Muscle layer of colon (tissue), 2 donors: Measurements from ENCODE around the gene C5orf63.
"Not testable (repeated sequence)": the region's sequence is repeated elsewhere in the genome, so short reads cannot be mapped to it uniquely, and the experiment has no call there.

Source experiments
- H3K27ac ChIP-seq: one replicate; pipeline ENCODE4 v1.7.0; 2013; ENCODE audit warnings: low read depth, mild to moderate bottlenecking, low read length, moderate library complexity
- H3K27me3 ChIP-seq, 2 donors: one replicate each; pipeline ENCODE4 v1.7.0; 2013; ENCODE audit warnings: low read length in 2 of 2, mild to moderate bottlenecking in 2 of 2; ENCODE audit not compliant: insufficient read depth in 2 of 2, control insufficient read depth in 1 of 2
- H3K36me3 ChIP-seq: one replicate; pipeline ENCODE4 v1.7.0; 2013; ENCODE audit warnings: mild to moderate bottlenecking, low read length; ENCODE audit not compliant: insufficient read depth
- H3K4me1 ChIP-seq: one replicate; pipeline ENCODE4 v1.7.0; 2013; ENCODE audit warnings: mild to moderate bottlenecking, low read length; ENCODE audit not compliant: insufficient read depth
- H3K4me3 ChIP-seq, 2 donors: one replicate each; pipeline ENCODE4 v1.7.0; 2013; ENCODE audit warnings: low read length in 2 of 2, low read depth in 1 of 2, mild to moderate bottlenecking in 1 of 2, moderate library complexity in 1 of 2
- H3K9ac ChIP-seq: one replicate; pipeline ENCODE4 v1.7.0; 2013; ENCODE audit warnings: low read length
- H3K9me3 ChIP-seq: one replicate; pipeline ENCODE4 v1.7.0; 2013; ENCODE audit warnings: mild to moderate bottlenecking, low read length
- donor health status: abdominal sarcoma.
- donor health status: Adenocarcinoma of cecum.

The C5orf63 gene

GRCh38 chr5:127072861-127073846, at the start of gene C5orf63:
C5orf63 (minus strand) TSS chr5:127073502; CDS start chr5:127058995, 14,507 bp downstream.
- H3K4me1 ChIP-seq = peaks cover 4% of the 10 kb centered on the region
- H3K4me3 ChIP-seq = peak within 1 kb of the TSS; percentile 59 to 79
- peak within 1 kb of the TSS; percentile 28 for H3K9ac ChIP-seq
- no peaks in the 10 kb centered on the region for H3K9me3 ChIP-seq
- no peaks in the 10 kb centered on the region for H3K36me3 ChIP-seq
- H3K27ac ChIP-seq = peak within 1 kb of the TSS; percentile 31
- no peaks in the 10 kb centered on the region for H3K27me3 ChIP-seq

GRCh38 chr5:127112347-127112864, 39.1 kb upstream of the C5orf63 start:
- Histone ChIP-seq H3K9me3 (no peaks in the 10 kb centered on the region), H3K27me3 (no peaks in the 10 kb centered on the region), H3K36me3 (no peaks in the 10 kb centered on the region), H3K4me1 (no peaks in the 10 kb centered on the region), H3K4me3 (no peak overlapping the region), H3K27ac (no peak overlapping the region), H3K9ac (no peak overlapping the region)

- no peak overlapping the region for H3K27ac ChIP-seq
- H3K9ac ChIP-seq = no peak overlapping the region
Observed at GRCh38 chr5:127111112-127111511, 37.8 kb upstream of the C5orf63 start.

DNA sequence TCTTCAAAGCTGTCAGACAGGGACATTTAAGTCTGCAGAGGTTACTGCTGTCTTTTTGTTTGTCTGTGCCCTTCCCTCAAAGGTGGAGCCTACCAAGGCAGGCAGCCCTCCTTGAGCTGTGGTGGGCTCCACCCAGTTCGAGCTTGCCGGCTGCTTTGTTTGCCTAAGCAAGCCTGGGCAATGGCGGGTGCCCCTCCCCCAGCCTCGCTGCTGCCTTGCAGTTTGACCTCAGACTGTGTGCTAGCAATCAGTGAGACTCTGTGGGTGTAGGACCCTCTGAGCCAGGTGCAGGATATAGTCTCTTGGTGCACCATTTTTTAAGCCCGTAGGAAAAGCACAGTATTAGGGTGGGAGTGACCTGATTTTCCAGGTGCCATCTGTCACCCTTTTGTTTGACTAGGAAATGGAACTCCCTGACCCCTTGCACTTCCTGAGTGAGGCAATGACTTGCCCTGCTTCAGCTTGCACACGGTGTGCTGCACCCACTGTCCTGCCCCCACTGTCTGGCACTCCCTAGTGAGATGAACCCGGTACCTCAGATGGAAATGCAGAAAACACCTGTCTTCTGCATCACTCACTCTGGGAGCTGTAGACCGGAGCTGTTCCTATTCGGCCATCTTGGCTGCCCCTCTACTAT, 35.4 kb upstream of the C5orf63 start:
- H3K9me3 ChIP-seq, H3K27ac ChIP-seq, H3K9ac ChIP-seq, H3K4me1 ChIP-seq, H3K4me3 ChIP-seq, H3K27me3 ChIP-seq, H3K36me3 ChIP-seq: not testable (repeated sequence)

More at GRCh38 chr5:127111112-127111511, 37.8 kb upstream of the C5orf63 start:
- Histone ChIP-seq H3K27me3 (no peaks in the 10 kb centered on the region), H3K4me1 (no peaks in the 10 kb centered on the region), H3K4me3 (no peak overlapping the region), H3K36me3 (no peaks in the 10 kb centered on the region), H3K9me3 (no peaks in the 10 kb centered on the region)

DNA sequence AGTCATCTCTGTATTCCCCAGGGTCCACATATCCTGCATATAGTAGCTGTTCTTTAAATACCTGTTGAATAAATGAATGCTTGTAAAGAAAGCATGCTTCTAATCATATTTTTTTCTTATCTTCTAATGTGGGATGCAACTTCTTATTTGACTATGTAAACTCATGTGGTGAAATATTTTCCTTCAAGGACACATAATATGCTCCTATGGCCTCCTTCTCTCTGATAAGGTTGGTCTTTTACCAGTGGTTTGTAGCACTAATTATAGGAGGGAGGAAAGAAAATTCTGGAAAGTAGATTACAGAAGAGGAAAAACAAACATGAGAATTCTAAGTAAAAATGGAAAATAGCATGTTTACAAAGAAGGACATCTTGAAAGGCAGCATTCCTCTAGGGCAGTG, 28.6 kb upstream of the C5orf63 start:
- Histone ChIP-seq H3K4me3 (no peak overlapping the region), H3K9ac (no peak overlapping the region), H3K9me3 (no peaks in the 10 kb centered on the region), H3K27me3 (no peaks in the 10 kb centered on the region), H3K4me1 (no peaks in the 10 kb centered on the region), H3K27ac (no peak overlapping the region), H3K36me3 (no peaks in the 10 kb centered on the region)

DNA sequence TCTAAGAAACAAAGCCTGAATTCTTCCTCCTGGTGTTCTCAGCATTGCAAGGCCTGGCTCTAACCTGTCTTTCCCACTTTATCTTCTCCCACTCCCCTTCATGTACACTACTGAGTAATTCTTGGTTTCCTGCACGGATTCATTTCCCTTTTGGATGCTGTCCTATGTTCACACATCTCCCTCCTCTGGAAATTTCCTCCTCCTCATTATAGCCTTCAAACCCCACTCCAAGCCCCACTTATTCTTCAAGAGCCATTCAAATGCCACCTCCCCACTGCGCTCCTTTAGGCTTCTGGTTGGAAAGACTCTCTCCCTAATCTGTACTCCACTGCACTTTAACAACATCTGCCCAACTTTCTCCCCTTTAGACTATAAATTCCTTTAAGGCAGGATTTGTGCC, 28.2 kb upstream of the C5orf63 start:
- H3K36me3 ChIP-seq = no peaks in the 10 kb centered on the region
- no peaks in the 10 kb centered on the region for H3K9me3 ChIP-seq
- H3K27ac ChIP-seq = no peak overlapping the region
- no peaks in the 10 kb centered on the region for H3K4me1 ChIP-seq
- H3K4me3 ChIP-seq = no peak overlapping the region
- H3K9ac ChIP-seq = no peak overlapping the region
- no peaks in the 10 kb centered on the region for H3K27me3 ChIP-seq

DNA sequence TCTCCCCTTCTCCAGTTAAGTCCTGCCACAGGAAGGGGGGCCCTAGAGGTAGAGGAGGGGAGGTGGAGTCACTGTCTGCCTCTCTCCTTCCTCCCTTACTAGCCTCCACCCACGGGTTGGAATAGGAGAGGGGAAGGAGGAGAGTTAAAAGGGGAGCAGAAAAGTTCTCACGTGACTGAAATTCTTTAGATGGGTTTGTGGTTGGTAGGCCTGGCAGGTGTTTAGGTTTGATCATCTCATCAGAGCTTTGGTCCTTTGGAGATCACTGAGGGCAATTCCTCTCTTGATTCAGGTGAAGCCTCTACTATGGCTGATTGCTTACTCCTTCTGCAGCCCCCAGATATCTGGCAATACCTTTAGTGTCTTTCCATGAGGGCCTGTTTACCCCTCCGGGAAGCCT, 24.9 kb upstream of the C5orf63 start:
- no peaks in the 10 kb centered on the region for H3K36me3 ChIP-seq
- no peaks in the 10 kb centered on the region for H3K9me3 ChIP-seq
- H3K4me3 ChIP-seq = no peak overlapping the region
- no peak overlapping the region for H3K9ac ChIP-seq
- no peak overlapping the region for H3K27ac ChIP-seq
- H3K27me3 ChIP-seq = no peaks in the 10 kb centered on the region
- no peaks in the 10 kb centered on the region for H3K4me1 ChIP-seq

DNA sequence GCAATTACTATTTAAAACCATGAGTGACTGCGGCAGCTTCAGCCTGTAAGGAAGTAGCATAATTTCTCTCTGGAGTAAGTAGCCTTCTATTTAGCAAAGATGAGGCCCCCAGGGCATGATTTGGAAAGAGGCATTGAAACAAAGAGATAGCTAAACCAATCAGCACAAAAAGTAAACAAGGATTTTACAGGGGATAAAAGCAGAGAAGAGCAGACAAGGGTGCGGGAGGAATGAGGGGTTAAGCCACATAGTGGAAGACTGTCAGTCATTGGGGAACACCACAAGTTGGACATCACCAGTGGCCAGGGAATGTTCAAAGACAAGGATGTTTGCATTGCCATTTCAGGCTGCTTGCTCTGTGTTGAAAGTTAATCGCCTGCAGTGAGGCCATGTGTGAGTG, 24.0 kb upstream of the C5orf63 start:
- Histone ChIP-seq H3K9ac (no peak overlapping the region), H3K27me3 (no peaks in the 10 kb centered on the region), H3K36me3 (no peaks in the 10 kb centered on the region), H3K9me3 (no peaks in the 10 kb centered on the region), H3K4me3 (no peak overlapping the region), H3K4me1 (no peaks in the 10 kb centered on the region), H3K27ac (no peak overlapping the region)

GRCh38 chr5:127096328-127096993, 23.2 kb upstream of the C5orf63 start:
- H3K27me3 ChIP-seq = no peaks in the 10 kb centered on the region
- H3K36me3 ChIP-seq = no peaks in the 10 kb centered on the region
- no peak overlapping the region for H3K9ac ChIP-seq
- H3K4me1 ChIP-seq = no peaks in the 10 kb centered on the region
- H3K4me3 ChIP-seq = no peak overlapping the region
- no peaks in the 10 kb centered on the region for H3K9me3 ChIP-seq
- no peak overlapping the region for H3K27ac ChIP-seq

DNA sequence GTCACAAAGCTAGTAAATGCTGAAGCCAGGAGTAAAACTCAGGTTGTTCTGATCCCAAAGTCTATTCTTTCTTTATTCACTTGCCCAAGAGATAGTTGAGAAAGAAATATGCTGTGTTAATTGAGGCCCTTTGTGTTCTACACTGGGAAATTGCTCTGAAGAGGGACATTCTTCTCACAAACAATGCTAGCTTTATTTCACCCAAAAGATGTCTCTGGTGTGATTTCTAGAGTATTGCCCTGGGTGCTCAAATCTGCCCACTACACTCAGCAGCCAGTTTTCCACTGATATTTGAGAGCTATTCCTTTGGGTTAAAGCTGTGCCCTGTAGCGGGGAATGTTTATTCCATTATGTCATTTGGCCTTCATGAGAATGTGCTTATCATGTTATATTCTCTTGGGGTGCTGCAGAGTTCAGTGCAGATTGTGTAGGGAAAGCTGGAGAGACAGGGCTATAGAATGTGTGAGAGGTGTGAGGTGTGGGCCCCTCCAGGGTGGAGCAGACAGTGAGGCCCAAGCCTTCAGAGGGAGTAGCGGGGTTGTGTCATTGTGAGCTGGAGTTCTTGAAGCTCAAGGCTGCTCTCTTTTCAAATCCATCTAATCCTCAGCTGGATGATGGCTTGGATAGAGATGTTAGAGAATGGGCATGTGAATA, 21.0 kb upstream of the C5orf63 start:
- no peaks in the 10 kb centered on the region for H3K4me1 ChIP-seq
- no peaks in the 10 kb centered on the region for H3K27me3 ChIP-seq
- H3K4me3 ChIP-seq = no peak overlapping the region
- no peaks in the 10 kb centered on the region for H3K9me3 ChIP-seq
- H3K9ac ChIP-seq = no peak overlapping the region
- no peaks in the 10 kb centered on the region for H3K36me3 ChIP-seq
- no peak overlapping the region for H3K27ac ChIP-seq

DNA sequence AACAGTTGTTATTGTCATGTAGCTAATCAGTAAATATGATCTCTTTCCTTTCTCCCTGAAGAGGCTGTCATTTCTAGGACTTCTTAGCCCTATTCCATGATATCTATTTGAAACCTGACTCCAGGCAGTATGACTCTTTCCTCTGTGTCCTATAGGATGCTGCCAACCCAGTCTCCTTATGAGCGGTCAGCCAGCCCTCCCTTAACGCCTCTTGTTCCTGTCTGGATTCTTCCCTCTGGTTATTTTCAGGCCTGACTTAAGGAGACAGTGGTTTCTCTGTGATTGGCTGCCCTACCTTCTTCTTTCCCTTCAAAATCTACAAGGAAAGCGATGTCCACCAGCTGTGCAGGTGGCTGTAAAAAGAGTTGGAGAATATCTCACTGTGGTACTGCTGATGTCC, 19.4 kb upstream of the C5orf63 start:
- no peaks in the 10 kb centered on the region for H3K27me3 ChIP-seq
- no peaks in the 10 kb centered on the region for H3K36me3 ChIP-seq
- H3K4me1 ChIP-seq = no peaks in the 10 kb centered on the region
- H3K4me3 ChIP-seq = no peak overlapping the region
- H3K27ac ChIP-seq = no peak overlapping the region
- H3K9ac ChIP-seq = no peak overlapping the region
- H3K9me3 ChIP-seq = no peaks in the 10 kb centered on the region
